HG03045 (cell line): ENCODE results near the gene GNAT1.

ENCODE experiments used
- ATAC-seq: cut with Tn5 transposase; IDR thresholded peaks from one replicate; pipeline ENCODE4 v1.9.1; 2021; ENCODE audit warnings: mild to moderate bottlenecking, moderate library complexity; ENCODE audit not compliant: unreplicated experiment

The GNAT1 gene

GRCh38 chr3:50190936-50191660 lies at the start of gene GNAT1:
TSS of gene GNAT1 (plus strand) at chr3:50191610. CDS start at chr3:50191726, 116 bp downstream.
- no peak for ATAC-seq

- ATAC-seq = no peak
Observed at GRCh38 chr3:50146316-50146901, 45.0 kb upstream of the GNAT1 start.

- no peak for ATAC-seq
Observed at GRCh38 chr3:50147016-50147415, 44.4 kb upstream of the GNAT1 start.

GRCh38 chr3:50147447-50147846 lies 44.0 kb upstream of the GNAT1 start:
- ATAC-seq = no peak

GRCh38 chr3:50147861-50148260 lies 43.5 kb upstream of the GNAT1 start:
- no peak for ATAC-seq

- ATAC-seq = no peak
Observed at GRCh38 chr3:50150404-50150750, 41.0 kb upstream of the GNAT1 start.

- no peak for ATAC-seq
Observed at GRCh38 chr3:50150863-50151686, 40.3 kb upstream of the GNAT1 start.

- ATAC-seq = no peak
Observed at GRCh38 chr3:50151728-50152127, 39.7 kb upstream of the GNAT1 start.

- no peak for ATAC-seq
Observed at GRCh38 chr3:50153782-50154475, 37.5 kb upstream of the GNAT1 start.

- ATAC-seq = peak; percentile 20
Observed at GRCh38 chr3:50154476-50154839, 37.0 kb upstream of the GNAT1 start.

- peak; percentile 76 for ATAC-seq
Observed at GRCh38 chr3:50154840-50155490, 36.4 kb upstream of the GNAT1 start, which contains the start of gene SEMA3F. TSS of gene SEMA3F (plus strand) at chr3:50155324. CDS start at chr3:50159623, 4,299 bp downstream.

GRCh38 chr3:50155491-50155878 lies 35.9 kb upstream of the GNAT1 start:
- no peak for ATAC-seq

- ATAC-seq = no peak
Observed at GRCh38 chr3:50155891-50156290, 35.5 kb upstream of the GNAT1 start.

GRCh38 chr3:50156549-50157493 lies 34.6 kb upstream of the GNAT1 start:
- ATAC-seq = no peak

GRCh38 chr3:50157827-50158529 lies 33.4 kb upstream of the GNAT1 start:
- ATAC-seq = no peak

GRCh38 chr3:50158530-50159146 lies 32.8 kb upstream of the GNAT1 start:
- no peak for ATAC-seq

GRCh38 chr3:50160561-50160983 lies 30.8 kb upstream of the GNAT1 start:
- no peak for ATAC-seq

- no peak for ATAC-seq
Observed at GRCh38 chr3:50161320-50161719, 30.1 kb upstream of the GNAT1 start.
